SH-SY5Y (cell line): ENCODE measurements around the gene IFIT2.

Experiments
- GATA2 ChIP-seq: IDR thresholded peaks from 2 replicates; pipeline ENCODE4 v1.6.1; 2011; ENCODE audit warnings: mild to moderate bottlenecking, low read depth, low read length
- GATA3 ChIP-seq: IDR thresholded peaks from 2 replicates; pipeline ENCODE4 v1.6.1; 2011; ENCODE audit warnings: low read depth, mild to moderate bottlenecking, low read length, moderate library complexity

- TF ChIP-seq GATA2 (no peak), GATA3 (no peak)
These were observed 44.9 kb upstream of the IFIT2 start for GRCh38 chr10:89256962-89257361.
